SU-DHL-6 (cell line): ENCODE data around the gene KCNA10.

Experiments
- EZH2phosphoT487 ChIP-seq: fragments of 200-600 bp; sonication (generic), shearing (Covaris generic); conservative IDR thresholded peaks from 2 replicates; pipeline ENCODE4 v1.6.1; 2018; ENCODE audit warnings: mild to moderate bottlenecking, antibody characterized with exemption, low read length, moderate library complexity, mixed read lengths
- TF ChIP-seq, protein P1 (sequence below): fragments of 200-600 bp; sonication (generic); IDR thresholded peaks from one replicate; pipeline ENCODE4 v1.5.1; 2017; ENCODE audit warnings: antibody characterized with exemption, mild to moderate bottlenecking, low read length, moderate library complexity; ENCODE audit not compliant: insufficient read depth, poor library complexity, severe bottlenecking

GRCh38 chr1:110544753-110545152 is 25.8 kb upstream of the KCNA10 start:
- TF ChIP-seq, protein P1, sequence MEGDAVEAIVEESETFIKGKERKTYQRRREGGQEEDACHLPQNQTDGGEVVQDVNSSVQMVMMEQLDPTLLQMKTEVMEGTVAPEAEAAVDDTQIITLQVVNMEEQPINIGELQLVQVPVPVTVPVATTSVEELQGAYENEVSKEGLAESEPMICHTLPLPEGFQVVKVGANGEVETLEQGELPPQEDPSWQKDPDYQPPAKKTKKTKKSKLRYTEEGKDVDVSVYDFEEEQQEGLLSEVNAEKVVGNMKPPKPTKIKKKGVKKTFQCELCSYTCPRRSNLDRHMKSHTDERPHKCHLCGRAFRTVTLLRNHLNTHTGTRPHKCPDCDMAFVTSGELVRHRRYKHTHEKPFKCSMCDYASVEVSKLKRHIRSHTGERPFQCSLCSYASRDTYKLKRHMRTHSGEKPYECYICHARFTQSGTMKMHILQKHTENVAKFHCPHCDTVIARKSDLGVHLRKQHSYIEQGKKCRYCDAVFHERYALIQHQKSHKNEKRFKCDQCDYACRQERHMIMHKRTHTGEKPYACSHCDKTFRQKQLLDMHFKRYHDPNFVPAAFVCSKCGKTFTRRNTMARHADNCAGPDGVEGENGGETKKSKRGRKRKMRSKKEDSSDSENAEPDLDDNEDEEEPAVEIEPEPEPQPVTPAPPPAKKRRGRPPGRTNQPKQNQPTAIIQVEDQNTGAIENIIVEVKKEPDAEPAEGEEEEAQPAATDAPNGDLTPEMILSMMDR = no peak
- no peak for TF ChIP-seq EZH2phosphoT487
